Lower lobe of right lung (tissue), 2 donors: Measurements from ENCODE around the gene CEP131. TPM values are rescaled to one million over a fixed set of nuclear protein-coding genes. Genes with fewer than 3 reads are reported as not detected.

Experiments used
- ATAC-seq, 2 donors: fragments of 200-7000 bp; cut with Tn5 transposase; one replicate each; pipeline ENCODE4 v1.9.1; 2020 to 2022; ENCODE audit warnings: mild to moderate bottlenecking in 2 of 2, moderate library complexity in 2 of 2
- DNase-seq: peaks from one replicate; pipeline ENCODE4 v3.0.0-alpha.2; 2020
- H3K27ac ChIP-seq: fragments of 200-600 bp; one replicate; pipeline ENCODE4 v1.8.0; 2022
- H3K27me3 ChIP-seq: fragments of 200-600 bp; one replicate; pipeline ENCODE4 v1.8.0; 2022; ENCODE audit warnings: low read depth
- H3K36me3 ChIP-seq: fragments of 200-600 bp; one replicate; pipeline ENCODE4 v1.8.0; 2022; ENCODE audit warnings: mild to moderate bottlenecking
- H3K4me1 ChIP-seq: fragments of 200-600 bp; one replicate; pipeline ENCODE4 v1.8.0; 2022
- H3K4me3 ChIP-seq: fragments of 200-600 bp; one replicate; pipeline ENCODE4 v1.8.0; 2022; ENCODE audit warnings: mild to moderate bottlenecking
- H3K9me3 ChIP-seq: fragments of 200-600 bp; one replicate; pipeline ENCODE4 v1.8.0; 2022
- CTCF ChIP-seq: fragments of 200-600 bp; IDR thresholded peaks from one replicate; pipeline ENCODE4 v1.8.0; 2022; ENCODE audit warnings: antibody characterized with exemption, mild to moderate bottlenecking
- intact Hi-C: fragments of 100-400 bp; cut with DNase I; formaldehyde crosslinking; loops from one replicate; pipeline ENCODE4 v1.11.0; 2022
- total RNA-seq: library from RNA; stranded (reverse); fragmentation: NEBNext Ultra II Directional; extraction: Animal tissue kit (Norgen Biotek cat#: 25700); gene quantifications from one replicate; pipeline ENCODE4 v1.2.1, GENCODE V29; 2021
- donor health status: DM: no; HTN: yes; CAD: no; lungs with severe emphysema.

Gene CEP131
- total RNA-seq, 1 donor from 2014 or later: 8.3 TPM

GRCh38 chr17:81232616-81233241 lies 10.0 kb upstream of the CEP131 start:
- H3K27ac ChIP-seq: no peak overlapping the region
- H3K36me3 ChIP-seq: peaks cover 63% of the 10 kb centered on the region
- H3K4me1 ChIP-seq: peaks cover 24% of the 10 kb centered on the region
- H3K27me3 ChIP-seq: no peaks in the 10 kb centered on the region
- no peaks in the 10 kb centered on the region for H3K9me3 ChIP-seq
- no peak for DNase-seq
- no peak for ATAC-seq
- intact Hi-C loops: no loop called here
- TF ChIP-seq CTCF: no peak
- no peak overlapping the region for H3K4me3 ChIP-seq

GRCh38 chr17:81231766-81232581 lies 9.2 kb upstream of the CEP131 start:
- no peaks in the 10 kb centered on the region for H3K9me3 ChIP-seq
- H3K4me3 ChIP-seq: no peak overlapping the region
- no peak for DNase-seq
- no peaks in the 10 kb centered on the region for H3K27me3 ChIP-seq
- peaks cover 16% of the 10 kb centered on the region for H3K4me1 ChIP-seq
- intact Hi-C loops: no loop called here
- H3K36me3 ChIP-seq: peaks cover 63% of the 10 kb centered on the region
- no peak overlapping the region for H3K27ac ChIP-seq
- no peak for TF ChIP-seq CTCF
- ATAC-seq: no peak

- Histone ChIP-seq H3K4me3 (no peak overlapping the region), H3K27me3 (no peaks in the 10 kb centered on the region), H3K9me3 (no peaks in the 10 kb centered on the region), H3K4me1 (peaks cover 10% of the 10 kb centered on the region), H3K27ac (no peak overlapping the region), H3K36me3 (peaks cover 57% of the 10 kb centered on the region)
- no peak for TF ChIP-seq CTCF
- intact Hi-C loops: no loop called here
- no peak for DNase-seq
- ATAC-seq: no peak
Observed at GRCh38 chr17:81231121-81231645, 8.4 kb upstream of the CEP131 start.

- TF ChIP-seq CTCF: peak; percentile 16
- no peak overlapping the region for H3K4me3 ChIP-seq
- no peak overlapping the region for H3K27ac ChIP-seq
- peaks cover 10% of the 10 kb centered on the region for H3K4me1 ChIP-seq
- intact Hi-C loops: no loop called here
- ATAC-seq: no peak
- peaks cover 57% of the 10 kb centered on the region for H3K36me3 ChIP-seq
- H3K27me3 ChIP-seq: no peaks in the 10 kb centered on the region
- no peak for DNase-seq
- no peaks in the 10 kb centered on the region for H3K9me3 ChIP-seq
Observed at GRCh38 chr17:81230043-81230820, 7.5 kb upstream of the CEP131 start.

GRCh38 chr17:81229666-81229920 lies 6.8 kb upstream of the CEP131 start:
- H3K36me3 ChIP-seq: peaks cover 57% of the 10 kb centered on the region
- no peaks in the 10 kb centered on the region for H3K27me3 ChIP-seq
- peaks cover 10% of the 10 kb centered on the region for H3K4me1 ChIP-seq
- H3K4me3 ChIP-seq: no peak overlapping the region
- no peak for TF ChIP-seq CTCF
- H3K27ac ChIP-seq: no peak overlapping the region
- no peak for DNase-seq
- H3K9me3 ChIP-seq: no peaks in the 10 kb centered on the region
- intact Hi-C loops: no loop called here
- no peak for ATAC-seq
